ENCODE measurements around the gene IPMK.
"Not testable (repeated sequence)": the region's sequence is repeated elsewhere in the genome, so short reads cannot be mapped to it uniquely, and the experiment has no call there.

The IPMK gene

DNA sequence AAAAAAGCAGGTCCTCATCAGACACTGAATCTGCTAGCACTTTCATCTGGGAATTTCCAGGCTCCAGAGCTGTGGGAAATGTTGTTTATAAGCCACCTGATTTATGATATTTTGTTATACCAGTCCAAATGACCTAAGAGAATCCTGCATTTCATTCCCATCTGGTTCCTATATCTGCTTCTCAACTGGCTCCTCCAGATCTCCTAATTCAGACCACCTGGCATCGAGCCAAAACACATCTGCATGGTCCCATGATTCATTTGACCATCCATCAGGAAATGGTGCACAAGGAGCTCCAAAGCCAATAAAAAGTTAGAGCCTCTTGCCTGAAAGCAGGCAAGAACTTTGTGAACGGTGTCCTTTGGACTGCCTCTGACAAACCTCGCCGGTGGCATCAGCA lies 108.9 kb downstream of the IPMK start:
- TF ChIP-seq CTCF (IDR thresholded peaks at IDR 0.05), result no peak
- no peaks in the 10 kb centered on the region for H3K27me3 ChIP-seq (ENCODE audit: control insufficient read depth, insufficient read depth, low read length)
- no peak overlapping the region for H3K27ac ChIP-seq
- no peaks in the 10 kb centered on the region for H3K36me3 ChIP-seq (ENCODE audit: control insufficient read depth, insufficient read depth, low read length)
- no peak overlapping the region for H3K9ac ChIP-seq
- H3K79me2 ChIP-seq, result no peaks in the 10 kb centered on the region
- H3K4me3 ChIP-seq (ENCODE audit: low read depth, low read length), result no peak overlapping the region
- no peak overlapping the region for H3K4me2 ChIP-seq (ENCODE audit: low read length)
- H3K4me1 ChIP-seq, result no peaks in the 10 kb centered on the region
- no peak overlapping the region for H2AFZ ChIP-seq
- no peaks in the 10 kb centered on the region for H3K9me3 ChIP-seq (ENCODE audit: control insufficient read depth, low read length)

- H2AFZ ChIP-seq, result no peak overlapping the region
- H3K27me3 ChIP-seq (ENCODE audit: control insufficient read depth, insufficient read depth, low read length), result no peaks in the 10 kb centered on the region
- no peaks in the 10 kb centered on the region for H3K4me1 ChIP-seq
- no peak for TF ChIP-seq CTCF (IDR thresholded peaks at IDR 0.05)
- H3K36me3 ChIP-seq (ENCODE audit: control insufficient read depth, insufficient read depth, low read length), result no peaks in the 10 kb centered on the region
- no peaks in the 10 kb centered on the region for H3K9me3 ChIP-seq (ENCODE audit: control insufficient read depth, low read length)
- no peak overlapping the region for H3K9ac ChIP-seq
- H3K4me3 ChIP-seq (ENCODE audit: low read depth, low read length), result no peak overlapping the region
- H3K79me2 ChIP-seq, result no peaks in the 10 kb centered on the region
- H3K27ac ChIP-seq, result no peak overlapping the region
- no peak overlapping the region for H3K4me2 ChIP-seq (ENCODE audit: low read length)
These were observed 110.5 kb downstream of the IPMK start for GRCh38 chr10:58157076-58157766.

DNA sequence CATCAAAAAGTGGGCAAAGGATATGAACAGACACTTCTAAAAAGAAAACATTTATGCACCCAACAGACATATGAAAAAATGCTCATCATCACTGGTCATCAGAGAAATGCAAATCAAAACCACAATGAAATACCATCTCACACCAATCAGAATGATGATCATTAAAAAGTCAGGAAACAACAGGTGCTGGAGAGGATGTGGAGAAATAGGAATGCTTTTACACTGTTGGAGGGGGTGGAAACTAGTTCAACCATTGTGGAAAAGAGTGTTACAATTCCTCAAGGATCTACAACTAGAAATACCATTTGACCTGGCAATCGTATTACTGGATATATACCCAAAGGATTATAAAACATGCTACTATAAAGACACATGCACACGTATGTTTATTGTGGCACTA lies 111.8 kb downstream of the IPMK start:
- H2AFZ ChIP-seq; H3K9ac ChIP-seq; H3K79me2 ChIP-seq; H3K9me3 ChIP-seq (ENCODE audit: control insufficient read depth, low read length); H3K4me1 ChIP-seq; H3K4me2 ChIP-seq (ENCODE audit: low read length); H3K27ac ChIP-seq; H3K4me3 ChIP-seq (ENCODE audit: low read depth, low read length); H3K27me3 ChIP-seq (ENCODE audit: control insufficient read depth, insufficient read depth, low read length); H3K36me3 ChIP-seq (ENCODE audit: control insufficient read depth, insufficient read depth, low read length): not testable (repeated sequence)

DNA sequence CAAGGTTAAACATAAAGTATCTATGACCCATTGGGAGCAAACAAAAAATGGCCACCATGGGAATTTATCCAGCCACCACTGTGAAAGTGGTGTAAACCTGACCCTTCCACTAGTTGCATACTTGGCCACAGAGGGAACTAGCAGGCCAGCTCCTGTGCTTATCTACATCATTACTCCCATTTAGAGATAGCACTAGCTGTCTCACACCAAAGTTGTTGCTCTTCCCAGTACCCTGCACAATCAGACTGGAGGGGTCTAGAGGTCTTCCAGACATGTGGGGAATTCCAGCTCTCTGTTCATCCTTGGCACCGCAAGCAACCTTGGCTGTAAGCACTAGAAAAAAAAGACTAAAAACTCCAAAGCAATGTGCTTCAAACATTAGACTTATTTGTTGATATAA lies 113.9 kb downstream of the IPMK start:
- no peak overlapping the region for H3K4me2 ChIP-seq (ENCODE audit: low read length)
- no peak overlapping the region for H3K4me3 ChIP-seq (ENCODE audit: low read depth, low read length)
- H3K27ac ChIP-seq, result no peak overlapping the region
- H3K27me3 ChIP-seq (ENCODE audit: control insufficient read depth, insufficient read depth, low read length), result no peaks in the 10 kb centered on the region
- H3K36me3 ChIP-seq (ENCODE audit: control insufficient read depth, insufficient read depth, low read length), result no peaks in the 10 kb centered on the region
- no peaks in the 10 kb centered on the region for H3K9me3 ChIP-seq (ENCODE audit: control insufficient read depth, low read length)
- H3K79me2 ChIP-seq, result no peaks in the 10 kb centered on the region
- H3K9ac ChIP-seq, result no peak overlapping the region
- H3K4me1 ChIP-seq, result no peaks in the 10 kb centered on the region
- TF ChIP-seq CTCF (IDR thresholded peaks at IDR 0.05), result no peak
- H2AFZ ChIP-seq, result no peak overlapping the region

DNA sequence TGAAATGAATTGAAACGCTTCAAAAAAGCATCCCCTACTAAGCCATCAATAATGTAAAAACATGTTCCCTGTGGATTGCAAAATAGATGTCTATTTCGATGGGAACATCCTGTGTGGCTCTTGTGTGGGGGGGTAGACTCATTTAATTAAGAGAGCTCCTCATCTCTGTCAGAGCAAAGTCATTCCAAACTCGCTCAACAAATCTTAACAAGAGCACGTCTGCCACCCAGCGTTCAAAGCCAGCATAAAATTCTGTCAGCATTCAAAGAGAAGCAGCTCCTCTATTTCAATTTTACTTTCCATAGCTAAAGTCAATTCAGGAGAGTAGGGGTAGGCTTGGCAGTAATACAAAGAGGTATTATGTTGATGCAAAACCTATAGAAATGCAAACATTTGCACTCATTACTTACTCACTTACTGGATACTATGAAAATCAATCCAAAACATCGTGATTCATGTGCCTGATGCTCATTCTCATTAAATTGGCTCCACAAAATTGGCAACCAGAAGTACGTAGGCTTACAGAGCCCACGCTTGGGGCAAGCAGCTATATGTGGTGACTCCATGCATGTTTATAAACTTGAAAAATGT lies 114.9 kb downstream of the IPMK start:
- no peak overlapping the region for H3K4me2 ChIP-seq (ENCODE audit: low read length)
- peak; percentile 56 for TF ChIP-seq CTCF (IDR thresholded peaks at IDR 0.05)
- no peak overlapping the region for H3K9ac ChIP-seq
- no peaks in the 10 kb centered on the region for H3K27me3 ChIP-seq (ENCODE audit: control insufficient read depth, insufficient read depth, low read length)
- no peaks in the 10 kb centered on the region for H3K9me3 ChIP-seq (ENCODE audit: control insufficient read depth, low read length)
- no peaks in the 10 kb centered on the region for H3K4me1 ChIP-seq
- no peaks in the 10 kb centered on the region for H3K79me2 ChIP-seq
- H3K36me3 ChIP-seq (ENCODE audit: control insufficient read depth, insufficient read depth, low read length), result no peaks in the 10 kb centered on the region
- no peak overlapping the region for H2AFZ ChIP-seq
- H3K4me3 ChIP-seq (ENCODE audit: low read depth, low read length), result no peak overlapping the region
- H3K27ac ChIP-seq, result no peak overlapping the region

All from parathyroid adenoma (tissue), 2 donors.